ENCODE measurements around the gene PIAS1.
A peak's percentile ranks its signal among the peaks of the same experiment; 100 is the strongest.

The PIAS1 gene

GRCh38 chr15:68054628-68055223, 611 bp downstream of the PIAS1 start:
- peak overlapping the region; percentile 94 for H3K4me3 ChIP-seq (ENCODE audit: insufficient read depth, low read length, poor library complexity, severe bottlenecking)
- no peak for TF ChIP-seq EZH2phosphoT487 (conservative IDR thresholded peaks at IDR 0.05; ENCODE audit: low read length)
- TF ChIP-seq, protein P1, sequence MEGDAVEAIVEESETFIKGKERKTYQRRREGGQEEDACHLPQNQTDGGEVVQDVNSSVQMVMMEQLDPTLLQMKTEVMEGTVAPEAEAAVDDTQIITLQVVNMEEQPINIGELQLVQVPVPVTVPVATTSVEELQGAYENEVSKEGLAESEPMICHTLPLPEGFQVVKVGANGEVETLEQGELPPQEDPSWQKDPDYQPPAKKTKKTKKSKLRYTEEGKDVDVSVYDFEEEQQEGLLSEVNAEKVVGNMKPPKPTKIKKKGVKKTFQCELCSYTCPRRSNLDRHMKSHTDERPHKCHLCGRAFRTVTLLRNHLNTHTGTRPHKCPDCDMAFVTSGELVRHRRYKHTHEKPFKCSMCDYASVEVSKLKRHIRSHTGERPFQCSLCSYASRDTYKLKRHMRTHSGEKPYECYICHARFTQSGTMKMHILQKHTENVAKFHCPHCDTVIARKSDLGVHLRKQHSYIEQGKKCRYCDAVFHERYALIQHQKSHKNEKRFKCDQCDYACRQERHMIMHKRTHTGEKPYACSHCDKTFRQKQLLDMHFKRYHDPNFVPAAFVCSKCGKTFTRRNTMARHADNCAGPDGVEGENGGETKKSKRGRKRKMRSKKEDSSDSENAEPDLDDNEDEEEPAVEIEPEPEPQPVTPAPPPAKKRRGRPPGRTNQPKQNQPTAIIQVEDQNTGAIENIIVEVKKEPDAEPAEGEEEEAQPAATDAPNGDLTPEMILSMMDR (IDR thresholded peaks at IDR 0.05; ENCODE audit: insufficient read depth, low read length, poor library complexity, severe bottlenecking): no peak
- peak overlapping the region; percentile 90 for H3K9ac ChIP-seq (ENCODE audit: low read length)
- no peak overlapping the region for H2AFZ ChIP-seq (ENCODE audit: low read depth, low read length, severe bottlenecking)
- no peaks in the 10 kb centered on the region for H3K36me3 ChIP-seq (ENCODE audit: low read length)
- H3K27ac ChIP-seq (ENCODE audit: low read depth, low read length): peak overlapping the region; percentile 85
- H3K9me2 ChIP-seq (replicated peaks; ENCODE audit: insufficient read depth, low read length): no peaks in the 10 kb centered on the region
- H3F3A ChIP-seq (ENCODE audit: insufficient read depth): peaks cover 11% of the 10 kb centered on the region; the same call in 1 of the 2 replicates
- H4K20me1 ChIP-seq (ENCODE audit: low read depth, low read length): peaks cover 31% of the 10 kb centered on the region
- no peaks in the 10 kb centered on the region for H3K9me3 ChIP-seq (ENCODE audit: insufficient read depth, low read length)
- peaks cover 54% of the 10 kb centered on the region for H3K79me2 ChIP-seq (ENCODE audit: insufficient read depth, low read length)
- H3K27me3 ChIP-seq (ENCODE audit: low read length): no peaks in the 10 kb centered on the region
- H3K4me2 ChIP-seq (ENCODE audit: low read depth, low read length, poor library complexity, severe bottlenecking): peak overlapping the region; percentile 99

DNA sequence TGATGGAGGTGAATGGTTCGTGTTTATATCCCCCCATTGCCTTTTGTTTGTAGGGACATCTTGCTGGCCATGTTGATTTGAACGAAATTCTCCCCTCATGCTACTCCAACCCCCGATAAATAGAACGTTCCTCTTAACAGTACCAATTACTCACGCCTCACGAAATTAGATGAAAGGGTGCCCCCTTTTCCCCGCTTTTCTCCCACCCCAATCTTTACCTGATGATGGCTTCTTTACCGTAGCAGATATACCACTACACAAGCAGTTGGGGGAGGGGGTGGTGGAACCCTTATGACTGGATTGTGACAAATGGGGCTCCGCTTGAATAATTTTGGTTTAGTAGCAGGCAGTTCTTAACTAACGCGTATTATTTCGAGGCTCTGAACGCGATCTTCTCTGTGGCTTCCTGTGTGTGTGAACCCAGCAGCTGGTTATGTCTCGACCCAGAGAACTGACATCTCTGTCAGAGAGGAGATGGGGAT, 1.1 kb downstream of the PIAS1 start:
- Histone ChIP-seq H3K9me3 (ENCODE audit: insufficient read depth, low read length) (no peaks in the 10 kb centered on the region), H3F3A (ENCODE audit: insufficient read depth) (peaks cover 11% of the 10 kb centered on the region; the same call in 1 of the 2 replicates), H3K79me2 (ENCODE audit: insufficient read depth, low read length) (peaks cover 60% of the 10 kb centered on the region), H3K9me2 (replicated peaks; ENCODE audit: insufficient read depth, low read length) (no peaks in the 10 kb centered on the region), H3K4me3 (ENCODE audit: insufficient read depth, low read length, poor library complexity, severe bottlenecking) (peak overlapping the region; percentile 94), H3K27ac (ENCODE audit: low read depth, low read length) (peak overlapping the region; percentile 85), H3K9ac (ENCODE audit: low read length) (peak overlapping the region; percentile 90), H4K20me1 (ENCODE audit: low read depth, low read length) (peaks cover 34% of the 10 kb centered on the region), H3K36me3 (ENCODE audit: low read length) (no peaks in the 10 kb centered on the region), H3K27me3 (ENCODE audit: low read length) (no peaks in the 10 kb centered on the region), H3K4me2 (ENCODE audit: low read depth, low read length, poor library complexity, severe bottlenecking) (peak overlapping the region; percentile 99), H2AFZ (ENCODE audit: low read depth, low read length, severe bottlenecking) (no peak overlapping the region)
- TF ChIP-seq, protein P1 (IDR thresholded peaks at IDR 0.05; ENCODE audit: insufficient read depth, low read length, poor library complexity, severe bottlenecking): no peak
- no peak for TF ChIP-seq EZH2phosphoT487 (conservative IDR thresholded peaks at IDR 0.05; ENCODE audit: low read length)

DNA sequence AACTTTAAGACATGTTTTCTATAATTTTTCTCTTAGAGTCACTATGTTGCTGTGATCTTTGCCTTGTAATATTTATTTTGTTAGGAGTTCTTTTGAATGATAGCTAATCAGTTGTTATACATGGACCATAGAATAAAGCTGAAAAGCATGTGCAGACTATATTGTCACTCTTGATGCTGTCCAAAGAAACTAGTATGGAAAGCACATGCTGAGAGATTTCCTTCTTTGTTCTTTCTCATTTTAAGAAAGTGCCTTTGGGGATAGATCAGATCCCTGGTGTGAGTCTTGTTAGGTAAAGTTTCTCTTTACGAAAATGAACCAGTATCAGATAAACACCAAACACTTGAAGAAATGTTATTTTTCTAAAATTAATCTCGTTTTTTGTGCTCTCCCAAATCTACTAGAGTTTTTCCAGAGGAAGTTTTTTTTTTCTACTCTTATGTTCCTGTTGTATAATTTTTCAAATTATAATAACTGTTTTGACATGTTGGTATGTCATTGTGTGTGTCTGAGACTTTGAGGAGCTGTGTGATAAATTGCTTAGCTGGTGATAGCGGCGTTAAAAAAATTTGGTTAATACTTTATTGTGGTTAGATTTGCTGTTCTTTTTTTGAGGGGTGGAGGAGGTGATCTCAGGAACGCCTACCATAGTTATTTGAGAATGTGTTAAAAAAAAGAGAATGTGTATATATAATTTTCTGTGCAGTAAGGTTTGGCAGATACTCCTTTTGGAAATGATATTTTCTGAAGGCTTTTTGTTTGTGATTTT, 2.2 kb downstream of the PIAS1 start:
- Histone ChIP-seq H4K20me1 (ENCODE audit: low read depth, low read length) (peaks cover 39% of the 10 kb centered on the region), H3K27me3 (ENCODE audit: low read length) (no peaks in the 10 kb centered on the region), H3K36me3 (ENCODE audit: low read length) (no peaks in the 10 kb centered on the region), H3K9ac (ENCODE audit: low read length) (peak overlapping the region; percentile 90), H3K9me2 (replicated peaks; ENCODE audit: insufficient read depth, low read length) (no peaks in the 10 kb centered on the region), H3K4me2 (ENCODE audit: low read depth, low read length, poor library complexity, severe bottlenecking) (peak overlapping the region; percentile 99), H3K27ac (ENCODE audit: low read depth, low read length) (peak overlapping the region; percentile 85), H3F3A (ENCODE audit: insufficient read depth) (peaks cover 11% of the 10 kb centered on the region; the same call in 1 of the 2 replicates), H2AFZ (ENCODE audit: low read depth, low read length, severe bottlenecking) (no peak overlapping the region), H3K79me2 (ENCODE audit: insufficient read depth, low read length) (peaks cover 70% of the 10 kb centered on the region), H3K9me3 (ENCODE audit: insufficient read depth, low read length) (no peaks in the 10 kb centered on the region), H3K4me3 (ENCODE audit: insufficient read depth, low read length, poor library complexity, severe bottlenecking) (peak overlapping the region; percentile 94)
- TF ChIP-seq, protein P1 (IDR thresholded peaks at IDR 0.05; ENCODE audit: insufficient read depth, low read length, poor library complexity, severe bottlenecking): no peak
- TF ChIP-seq EZH2phosphoT487 (conservative IDR thresholded peaks at IDR 0.05; ENCODE audit: low read length): no peak

All from SU-DHL-6 (cell line).